CD4-positive, alpha-beta memory T cell (primary cell): Measurements from ENCODE around the gene TH. TPM values are rescaled to one million over a fixed set of nuclear protein-coding genes. Genes with fewer than 3 reads are reported as not detected.

Experiments used
- CTCF ChIA-PET: fragments of 350-600 bp; sonication (Branson Sonifier 250); formaldehyde crosslinking; loops from one replicate; lab custom pipeline; 2021; ENCODE audit warnings: inconsistent platforms; ENCODE audit not compliant: partially characterized antibody; lab: Charles Lee
- POLR2A ChIA-PET: fragments of 350-600 bp; sonication (Branson Sonifier 250); formaldehyde crosslinking; loops from one replicate; lab custom pipeline; 2021; ENCODE audit not compliant: partially characterized antibody; lab: Charles Lee
- DNase-seq, 5 donors: peaks; one replicate each; pipeline versions ENCODE4 v3.0.0 to v3.0.0-alpha.2; 2020 to 2022; ENCODE audit warnings: mixed read lengths in 1 of 5
- H3K27ac ChIP-seq: one replicate; pipeline ENCODE4 v1.7.0; 2013; ENCODE audit warnings: low read depth, low read length
- H3K27me3 ChIP-seq: 2 replicates; pipeline ENCODE4 v1.7.0; 2013; ENCODE audit warnings: mild to moderate bottlenecking, low read length, moderate library complexity; ENCODE audit not compliant: insufficient read depth
- H3K36me3 ChIP-seq: 2 replicates; pipeline ENCODE4 v1.7.0; 2013; ENCODE audit warnings: mild to moderate bottlenecking, low read length, moderate library complexity; ENCODE audit not compliant: insufficient read depth
- H3K4me1 ChIP-seq: 2 replicates; pipeline ENCODE4 v1.7.0; 2013; ENCODE audit warnings: mild to moderate bottlenecking, low read length, moderate library complexity; ENCODE audit not compliant: insufficient read depth
- H3K4me3 ChIP-seq, 2 donors: one replicate each; pipeline ENCODE4 v1.7.0; 2013; ENCODE audit warnings: low read length in 2 of 2, mild to moderate bottlenecking in 1 of 2
- H3K9me3 ChIP-seq, 2 donors: one replicate each; pipeline ENCODE4 v1.7.0; 2013; ENCODE audit warnings: low read length in 2 of 2, control low read depth in 1 of 2; ENCODE audit not compliant: control insufficient read depth in 1 of 2
- H3K27ac Mint-ChIP-seq, 7 donors: one replicate each; pipeline ENCODE4 v1.8.0; 2020 to 2021; ENCODE audit warnings: mixed read lengths in 7 of 7, mild to moderate bottlenecking in 6 of 7, inconsistent platforms in 3 of 7, moderate library complexity in 3 of 7
- H3K27me3 Mint-ChIP-seq, 2 donors: one replicate each; pipeline ENCODE4 v1.8.0; 2020 to 2021; ENCODE audit warnings: mixed read lengths in 2 of 2
- H3K36me3 Mint-ChIP-seq, 2 donors: one replicate each; pipeline ENCODE4 v1.8.0; 2020 to 2021; ENCODE audit warnings: mixed read lengths in 2 of 2, inconsistent platforms in 1 of 2, mild to moderate bottlenecking in 1 of 2
- H3K4me1 Mint-ChIP-seq, 4 donors: one replicate each; pipeline ENCODE4 v1.8.0; 2020 to 2021; ENCODE audit warnings: mixed read lengths in 4 of 4, mild to moderate bottlenecking in 1 of 4
- H3K4me3 Mint-ChIP-seq, 8 donors: one replicate each; pipeline ENCODE4 v1.8.0; 2020 to 2021; ENCODE audit warnings: mixed read lengths in 8 of 8, mild to moderate bottlenecking in 7 of 8, moderate library complexity in 6 of 8, inconsistent platforms in 3 of 8
- H3K9me3 Mint-ChIP-seq, 8 donors: one replicate each; pipeline ENCODE4 v1.8.0; 2020 to 2021; ENCODE audit warnings: mixed read lengths in 8 of 8, mild to moderate bottlenecking in 5 of 8, inconsistent platforms in 3 of 8, moderate library complexity in 1 of 8
- intact Hi-C: fragments of 100-400 bp; cut with micrococcal nuclease; formaldehyde crosslinking; loops from one replicate; pipeline ENCODE4 v1.15.1; 2023
- polyA plus RNA-seq, 2 donors: library from polyadenylated mRNA; unstranded; fragments of 300-500 nt; fragmentation: Illumina TruSeq; gene quantifications; one replicate each; pipeline ENCODE4 v1.2.3, GENCODE V29; 2021
- total RNA-seq, 2 experiments: library from RNA; stranded (reverse); gene quantifications; one replicate each; pipeline ENCODE4 v1.2.3, GENCODE V29; 2021

Gene TH
- total and polyA plus RNA-seq, 4 experiments from 2014 or later = not detected

DNA sequence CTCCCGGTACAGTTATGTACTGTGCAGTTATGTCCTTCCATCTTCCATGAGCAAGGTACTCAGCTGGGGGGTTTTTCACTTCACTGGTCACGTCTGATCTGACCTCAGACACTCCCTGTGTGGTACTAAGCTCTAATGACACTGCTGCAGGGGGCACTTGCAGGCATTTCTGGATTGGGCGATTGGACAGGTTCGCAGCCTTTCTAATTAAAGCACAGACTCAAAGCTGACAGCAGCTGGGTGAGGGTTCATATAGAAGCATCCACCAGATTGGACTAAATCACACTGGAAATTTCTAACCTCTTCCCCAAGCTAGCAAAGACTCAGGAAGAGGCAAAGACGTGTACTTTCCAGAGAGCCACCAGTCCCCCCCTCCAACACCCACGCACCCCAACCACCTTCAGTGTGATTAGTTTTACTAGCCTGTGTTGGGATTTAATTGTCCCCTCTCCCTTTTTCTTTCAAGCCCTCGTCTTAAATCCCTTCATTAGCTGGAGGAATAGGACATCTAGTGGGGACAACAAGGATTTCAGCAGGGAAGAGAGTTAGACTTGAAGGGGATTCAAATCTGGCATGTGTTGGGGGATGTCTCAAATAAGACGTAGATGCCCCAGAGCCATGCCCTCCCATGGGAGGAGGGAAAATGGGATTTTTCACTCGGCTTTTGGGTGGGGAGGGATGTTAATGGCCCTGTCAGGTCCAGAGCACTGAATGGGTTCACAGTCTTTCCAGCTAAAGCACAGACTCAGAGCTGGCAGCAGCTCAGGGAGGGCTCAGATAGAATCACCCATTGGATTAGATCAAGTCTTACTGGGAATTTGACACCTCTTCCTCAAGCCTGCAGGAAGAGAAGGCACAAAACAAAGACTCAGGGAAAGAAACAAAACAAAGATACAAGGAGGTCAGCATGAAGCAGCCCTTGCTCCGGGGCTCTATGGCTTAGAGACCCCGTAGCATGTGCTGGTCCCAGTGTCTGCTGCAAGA lies 21.5 kb downstream of the TH start:
- peaks cover 6% of the 10 kb centered on the region for H3K4me1 ChIP-seq

DNA sequence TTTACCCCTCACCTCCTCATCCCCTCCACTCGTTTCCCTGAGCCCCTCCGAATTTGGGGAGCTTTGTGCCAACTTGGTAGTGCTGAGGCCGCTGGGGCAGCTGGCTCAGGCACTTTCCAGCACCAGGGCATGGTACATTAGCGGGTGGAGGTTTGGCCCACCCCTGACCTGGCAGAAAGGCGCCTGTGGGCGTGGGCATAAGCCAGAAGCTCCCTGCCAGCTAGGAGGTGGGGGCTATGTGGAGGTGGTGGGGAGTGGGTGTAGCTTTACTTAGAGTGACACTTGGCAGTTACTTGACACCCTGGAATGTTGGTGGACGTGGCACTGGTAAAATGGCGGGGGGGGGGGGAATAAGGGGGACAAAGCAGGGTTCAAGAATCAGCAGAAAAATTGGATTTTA lies 22.2 kb downstream of the TH start:
- DNase-seq = no peak
- Mint-ChIP-seq H3K36me3 (no peaks in the 10 kb centered on the region), H3K4me1 (peaks cover 5 to 11% (median 7%) of the 10 kb centered on the region in 4 donors), H3K27me3 (peaks cover 21 to 49% of the 10 kb centered on the region in 2 donors), H3K9me3 (no peaks in the 10 kb centered on the region), H3K27ac (no peak overlapping the region), H3K4me3 (no peak overlapping the region)
- ChIA-PET POLR2A (interaction anchor here (1.0 kb wide), 1 partner anchor 111 kb away, joined by 3 read pairs; no protein-coding TSS in a partner anchor), CTCF (interaction anchor here (0.6 to 8.7 kb wide), 9 partner anchors 9 to 496 kb away, joined by 3 to 276 read pairs (median 6); partner anchors contain the start of gene SYT8)
- no peak overlapping the region for H3K4me3 ChIP-seq
- no peak overlapping the region for H3K27ac ChIP-seq
- peaks cover 6% of the 10 kb centered on the region for H3K4me1 ChIP-seq
- intact Hi-C loops = no loop called here
- no peaks in the 10 kb centered on the region for H3K36me3 ChIP-seq
- no peaks in the 10 kb centered on the region for H3K9me3 ChIP-seq
- peaks cover 16% of the 10 kb centered on the region for H3K27me3 ChIP-seq

More for the DNA sequence above, 21.5 kb downstream of the TH start:
- peaks cover 16 to 43% of the 10 kb centered on the region in 2 donors for H3K27me3 Mint-ChIP-seq
- no peak overlapping the region for H3K4me3 ChIP-seq
- intact Hi-C loops = loop anchor here (2.0 kb wide), 1 partner anchor 73 kb away; no protein-coding TSS in a partner anchor
- DNase-seq = no peak
- H3K36me3 Mint-ChIP-seq = no peaks in the 10 kb centered on the region
- no peaks in the 10 kb centered on the region for H3K36me3 ChIP-seq
- H3K9me3 ChIP-seq = no peaks in the 10 kb centered on the region
- CTCF ChIA-PET = interaction anchor here (0.6 to 8.7 kb wide), 21 partner anchors 8 to 497 kb away, joined by 3 to 276 read pairs (median 5); partner anchors contain the start of genes LSP1 and SYT8
- peaks cover 13% of the 10 kb centered on the region for H3K27me3 ChIP-seq
- H3K4me1 Mint-ChIP-seq = peaks cover 5 to 11% (median 7%) of the 10 kb centered on the region in 4 donors
- H3K4me3 Mint-ChIP-seq = no peak overlapping the region
- POLR2A ChIA-PET = interaction anchor here (0.6 to 1.9 kb wide), 4 partner anchors 30 to 295 kb away, joined by 3 to 5 read pairs (median 4); no protein-coding TSS in a partner anchor
- H3K27ac Mint-ChIP-seq = peak overlapping the region in 2 of 7 donors; percentile 10 to 19
- H3K27ac ChIP-seq = no peak overlapping the region
- H3K9me3 Mint-ChIP-seq = no peaks in the 10 kb centered on the region

DNA sequence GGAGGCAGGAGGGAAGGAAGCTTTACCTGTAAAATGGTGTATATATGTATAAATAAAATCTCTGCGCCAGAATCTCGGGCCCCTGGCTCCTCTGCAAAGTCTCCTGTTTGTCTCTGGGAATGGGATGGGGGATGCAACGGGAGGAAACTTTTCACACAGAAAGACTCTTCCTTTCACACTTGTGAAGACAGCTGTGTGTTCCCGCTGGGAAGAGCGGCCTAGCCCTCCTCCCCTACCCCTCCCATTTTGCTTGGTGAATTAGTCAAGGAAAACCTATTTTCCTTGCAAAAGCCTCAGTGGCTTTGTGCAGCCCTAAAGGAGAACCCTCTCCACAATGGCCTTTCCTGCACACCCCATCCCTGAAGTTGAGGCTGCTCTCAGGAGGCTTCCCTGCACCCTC lies 23.0 kb downstream of the TH start:
- CTCF ChIA-PET = interaction anchor here (1.4 to 8.7 kb wide), 4 partner anchors 9 to 495 kb away, joined by 6 to 276 read pairs (median 67); no protein-coding TSS in a partner anchor
- no peaks in the 10 kb centered on the region for H3K36me3 ChIP-seq
- POLR2A ChIA-PET = no interaction called here
- peaks cover 5 to 11% (median 8%) of the 10 kb centered on the region in 4 donors for H3K4me1 Mint-ChIP-seq
- no peak overlapping the region for H3K4me3 Mint-ChIP-seq
- H3K27ac ChIP-seq = no peak overlapping the region
- H3K27me3 ChIP-seq = peaks cover 16% of the 10 kb centered on the region
- H3K9me3 ChIP-seq = no peaks in the 10 kb centered on the region
- no peaks in the 10 kb centered on the region for H3K36me3 Mint-ChIP-seq
- H3K9me3 Mint-ChIP-seq = peaks cover 0 to under 1% (median 0%) of the 10 kb centered on the region in 8 donors
- peaks cover 13% of the 10 kb centered on the region for H3K4me1 ChIP-seq
- intact Hi-C loops = no loop called here
- H3K4me3 ChIP-seq = no peak overlapping the region
- no peak overlapping the region for H3K27ac Mint-ChIP-seq
- H3K27me3 Mint-ChIP-seq = peaks cover 22 to 49% of the 10 kb centered on the region in 2 donors
- no peak for DNase-seq

DNA sequence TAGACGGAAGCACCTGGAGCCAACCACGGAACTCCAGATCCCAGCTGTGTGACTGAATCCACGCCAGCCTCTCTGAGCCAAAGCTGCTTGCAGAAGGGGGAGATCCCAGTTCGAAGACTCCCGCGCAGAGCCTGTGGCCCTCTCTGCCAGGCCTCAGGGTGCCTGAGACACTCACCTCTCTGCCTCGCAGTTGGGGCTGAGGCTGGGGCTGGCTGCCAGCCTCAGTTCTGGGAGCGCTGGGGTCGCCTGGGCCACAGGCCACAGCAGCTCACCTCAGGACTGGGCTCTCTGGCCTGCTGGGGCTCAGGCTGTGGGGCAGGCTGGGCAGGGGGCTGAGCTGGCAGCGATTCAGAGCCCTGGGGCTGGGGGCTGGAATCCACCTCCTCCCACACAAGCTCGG lies 24.2 kb downstream of the TH start:
- no peak overlapping the region for H3K27ac Mint-ChIP-seq
- Histone ChIP-seq H3K9me3 (no peaks in the 10 kb centered on the region), H3K27ac (no peak overlapping the region), H3K36me3 (no peaks in the 10 kb centered on the region), H3K4me1 (peaks cover 14% of the 10 kb centered on the region), H3K4me3 (no peak overlapping the region), H3K27me3 (peaks cover 22% of the 10 kb centered on the region)
- intact Hi-C loops = no loop called here
- peaks cover 0 to 2% (median 0%) of the 10 kb centered on the region in 8 donors for H3K9me3 Mint-ChIP-seq
- no peak overlapping the region for H3K4me3 Mint-ChIP-seq
- H3K4me1 Mint-ChIP-seq = peaks cover 7 to 15% (median 10%) of the 10 kb centered on the region in 4 donors
- CTCF ChIA-PET = interaction anchor here (1.6 to 8.7 kb wide), 2 partner anchors 113 to 315 kb away, joined by 7 to 276 read pairs; no protein-coding TSS in a partner anchor
- H3K36me3 Mint-ChIP-seq = no peaks in the 10 kb centered on the region
- H3K27me3 Mint-ChIP-seq = peaks cover 30 to 56% of the 10 kb centered on the region in 2 donors
- POLR2A ChIA-PET = no interaction called here
- no peak for DNase-seq

DNA sequence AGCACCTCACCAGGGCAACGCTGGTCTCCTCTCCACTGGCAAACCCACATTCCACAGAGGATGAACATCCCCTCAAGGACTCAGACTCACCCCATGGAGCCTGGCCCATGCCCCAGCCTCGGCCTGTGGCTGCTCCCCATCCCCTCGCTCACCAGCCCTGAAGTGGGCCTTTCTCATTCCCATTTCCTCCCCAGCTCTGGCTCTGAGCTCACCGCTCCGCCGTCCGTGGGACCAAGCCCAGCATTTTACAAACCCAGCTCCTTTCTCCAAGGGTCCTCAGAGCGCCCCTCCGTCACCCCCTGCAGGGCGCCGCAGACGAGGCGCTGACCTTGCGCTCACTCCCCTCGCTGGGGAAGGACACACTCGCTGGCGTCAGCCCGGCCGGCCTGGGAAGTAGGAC lies 25.6 kb downstream of the TH start:
- H3K27me3 ChIP-seq = peaks cover 26% of the 10 kb centered on the region
- Mint-ChIP-seq H3K27me3 (peaks cover 39 to 64% of the 10 kb centered on the region in 2 donors), H3K27ac (no peak overlapping the region), H3K9me3 (peaks cover 0 to 6% (median 0%) of the 10 kb centered on the region in 8 donors), H3K4me1 (peaks cover 1 to 10% (median 2%) of the 10 kb centered on the region in 4 donors), H3K36me3 (no peaks in the 10 kb centered on the region), H3K4me3 (no peak overlapping the region)
- ChIA-PET POLR2A (no interaction called here), CTCF (interaction anchor here (1.4 kb wide), 1 partner anchor 493 kb away, joined by 6 read pairs; no protein-coding TSS in a partner anchor)
- no peak overlapping the region for H3K27ac ChIP-seq
- intact Hi-C loops = no loop called here
- no peaks in the 10 kb centered on the region for H3K36me3 ChIP-seq
- peaks cover 9% of the 10 kb centered on the region for H3K4me1 ChIP-seq
- no peak for DNase-seq
- H3K9me3 ChIP-seq = no peaks in the 10 kb centered on the region
- H3K4me3 ChIP-seq = no peak overlapping the region

DNA sequence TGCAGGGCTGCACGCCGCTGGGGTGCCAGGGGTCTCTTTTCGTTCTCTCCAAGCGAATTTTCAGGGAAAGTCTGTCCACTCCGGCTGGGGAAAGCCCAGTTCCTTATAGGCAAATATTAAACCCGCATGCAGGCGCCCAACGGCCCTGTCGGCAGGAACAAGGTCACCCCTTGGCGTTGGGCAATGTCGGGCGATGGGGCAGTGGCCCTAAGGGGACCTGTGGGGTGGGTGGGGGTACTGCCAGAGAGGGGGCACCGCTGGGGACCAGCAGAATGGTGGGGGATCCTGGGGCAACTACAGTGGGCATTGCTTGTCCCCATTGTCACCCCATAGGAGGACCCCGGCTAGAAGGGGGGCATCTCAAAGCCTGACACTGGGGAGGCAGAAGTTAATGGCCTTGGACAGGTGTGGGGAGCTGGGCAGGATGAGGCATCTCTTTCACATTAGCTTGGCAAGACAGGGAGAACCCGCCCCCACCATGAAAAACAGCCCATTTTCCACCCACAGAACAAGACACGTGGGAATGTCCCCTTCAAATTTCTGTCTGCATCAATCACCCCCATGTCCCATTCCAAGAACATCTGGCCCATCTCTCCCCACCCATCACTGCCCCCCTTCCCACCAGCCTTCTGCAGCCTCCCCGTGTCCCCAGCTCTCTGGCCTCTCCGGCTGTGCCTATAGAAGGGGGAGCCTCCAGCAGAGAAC lies 26.9 kb downstream of the TH start:
- peaks cover 41 to 54% of the 10 kb centered on the region in 2 donors for H3K27me3 Mint-ChIP-seq
- POLR2A ChIA-PET = no interaction called here
- no peak for DNase-seq
- Histone ChIP-seq H3K27ac (no peak overlapping the region), H3K4me3 (no peak overlapping the region), H3K36me3 (no peaks in the 10 kb centered on the region), H3K9me3 (no peaks in the 10 kb centered on the region), H3K4me1 (peaks cover 14% of the 10 kb centered on the region), H3K27me3 (peaks cover 25% of the 10 kb centered on the region)
- H3K27ac Mint-ChIP-seq = no peak overlapping the region
- intact Hi-C loops = no loop called here
- no peaks in the 10 kb centered on the region for H3K36me3 Mint-ChIP-seq
- H3K4me3 Mint-ChIP-seq = peak overlapping the region in 1 of 8 donors; percentile 26
- peaks cover 0 to 6% (median 0%) of the 10 kb centered on the region in 8 donors for H3K9me3 Mint-ChIP-seq
- CTCF ChIA-PET = interaction anchor here (1.0 to 1.4 kb wide), 2 partner anchors 107 to 311 kb away, joined by 3 read pairs; no protein-coding TSS in a partner anchor
- peaks cover 0 to 10% (median 2%) of the 10 kb centered on the region in 4 donors for H3K4me1 Mint-ChIP-seq
